ENCODE data around the gene KLK12.

The KLK12 gene, protein sequence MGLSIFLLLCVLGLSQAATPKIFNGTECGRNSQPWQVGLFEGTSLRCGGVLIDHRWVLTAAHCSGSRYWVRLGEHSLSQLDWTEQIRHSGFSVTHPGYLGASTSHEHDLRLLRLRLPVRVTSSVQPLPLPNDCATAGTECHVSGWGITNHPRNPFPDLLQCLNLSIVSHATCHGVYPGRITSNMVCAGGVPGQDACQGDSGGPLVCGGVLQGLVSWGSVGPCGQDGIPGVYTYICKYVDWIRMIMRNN

DNA sequence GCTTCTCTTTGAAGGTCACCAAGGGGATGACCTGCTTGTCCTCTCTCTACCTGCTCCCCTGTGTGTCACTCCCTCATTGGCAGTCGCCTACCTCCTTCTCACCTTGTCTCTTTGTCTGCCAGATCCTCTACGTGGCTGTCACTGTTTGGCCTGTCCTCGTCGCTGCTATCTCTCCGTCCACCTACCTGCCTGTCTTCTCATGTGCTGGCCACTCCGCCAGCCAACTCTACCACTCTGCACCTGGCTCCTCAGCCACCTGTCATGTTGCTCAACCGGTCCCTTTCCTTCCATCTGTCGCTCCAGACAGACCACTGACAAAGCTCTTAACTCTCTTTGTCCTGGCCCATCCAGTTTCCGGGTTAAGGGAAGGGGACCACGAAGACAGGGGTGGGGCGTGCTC is at the start of gene KLK12:
KLK12 (minus strand) TSS at position 299 of the 400 bp plus-strand sequence. CDS start 381 bp downstream, outside the sequence.
- no peak for DNase-seq (ENCODE audit: low read depth in 2 of 2)

DNA sequence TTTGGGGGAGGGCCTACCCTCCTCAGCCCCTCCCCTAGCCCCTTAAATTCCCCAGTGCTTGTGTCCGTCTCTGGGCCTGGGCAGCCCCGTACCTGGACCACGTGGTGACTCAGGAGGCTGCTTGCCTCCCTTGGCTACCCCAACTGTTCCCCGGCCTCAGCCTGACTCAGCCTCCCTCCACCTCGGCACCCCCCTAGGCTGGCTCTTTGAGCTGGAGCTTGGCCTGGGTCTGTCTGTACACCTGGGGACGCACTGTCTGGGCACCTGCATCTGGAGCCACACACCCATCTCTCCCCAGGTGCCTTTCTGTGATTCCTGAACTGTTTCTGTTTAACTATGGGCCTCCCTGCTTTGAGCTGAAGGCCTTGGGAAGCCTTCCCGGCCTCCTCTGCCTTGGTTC is 49.7 kb upstream of the KLK12 start:
- no peak for DNase-seq (ENCODE audit: low read depth in 2 of 2)

DNA sequence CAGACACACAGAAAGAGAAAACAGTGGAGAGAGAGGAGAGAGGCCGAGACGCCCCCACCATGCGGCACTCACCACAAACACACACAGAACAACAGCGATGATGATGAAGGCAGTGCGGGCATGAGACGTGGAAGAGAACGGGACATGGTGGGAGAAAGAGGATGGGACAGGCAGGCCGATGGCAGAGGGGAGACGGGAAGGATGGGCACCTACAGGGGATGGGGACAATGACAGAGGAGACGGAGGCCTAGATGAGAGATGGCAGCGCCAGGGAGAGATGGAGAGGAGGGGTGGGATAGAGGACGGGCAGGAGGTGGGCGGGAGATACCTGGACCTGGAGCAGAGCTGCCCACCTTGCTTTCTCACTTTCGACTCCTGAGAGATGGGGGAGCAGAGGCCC is 49.0 kb upstream of the KLK12 start:
- no peak for DNase-seq (ENCODE audit: low read depth in 2 of 2)

DNA sequence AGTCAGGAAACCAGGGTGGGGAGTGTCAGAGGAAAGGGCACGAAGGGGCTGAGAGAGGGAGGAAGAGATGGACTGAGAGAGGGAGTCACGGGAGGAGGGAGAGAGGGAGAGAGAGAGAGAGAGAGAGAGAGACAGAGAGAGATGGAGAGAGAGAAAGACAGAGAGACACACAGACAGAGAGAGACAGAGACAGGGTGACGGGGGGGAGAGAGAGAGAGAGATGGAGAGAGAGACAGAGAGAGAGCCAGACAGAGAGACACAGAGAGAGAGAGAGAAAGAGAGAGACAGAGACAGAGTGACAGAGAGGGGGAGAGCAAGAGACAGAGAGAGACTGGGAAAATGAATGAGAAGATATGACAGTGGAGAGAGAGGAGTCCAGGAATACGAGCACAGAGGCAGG is 48.4 kb upstream of the KLK12 start:
- DNase-seq (ENCODE audit: low read depth in 2 of 2), result no peak

DNA sequence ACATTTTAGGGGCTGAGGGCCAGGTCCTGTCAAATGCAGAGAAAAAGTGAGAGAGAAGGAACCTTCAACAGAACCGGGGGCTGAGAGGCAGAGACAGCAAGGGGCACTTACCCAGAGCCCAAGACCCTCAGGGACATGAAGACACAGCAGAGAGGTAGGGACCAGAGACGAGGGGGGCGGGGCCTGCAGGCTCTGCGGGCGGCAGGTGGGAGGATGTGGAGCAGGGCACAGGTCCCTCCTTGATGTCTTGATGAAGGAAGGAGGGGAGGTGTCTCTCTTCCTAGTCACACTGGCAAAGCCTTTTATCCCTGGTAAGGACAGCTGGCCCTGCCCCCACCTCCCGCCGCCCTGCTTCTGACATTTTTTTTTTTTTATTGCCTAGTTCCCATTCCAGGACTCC is 47.8 kb upstream of the KLK12 start, which contains the start of gene KLK14:
KLK14 (minus strand) TSS at position 277 of the 400 bp plus-strand sequence; CDS start at position 4, 273 bp downstream.
- no peak for DNase-seq (ENCODE audit: low read depth in 2 of 2)

DNA sequence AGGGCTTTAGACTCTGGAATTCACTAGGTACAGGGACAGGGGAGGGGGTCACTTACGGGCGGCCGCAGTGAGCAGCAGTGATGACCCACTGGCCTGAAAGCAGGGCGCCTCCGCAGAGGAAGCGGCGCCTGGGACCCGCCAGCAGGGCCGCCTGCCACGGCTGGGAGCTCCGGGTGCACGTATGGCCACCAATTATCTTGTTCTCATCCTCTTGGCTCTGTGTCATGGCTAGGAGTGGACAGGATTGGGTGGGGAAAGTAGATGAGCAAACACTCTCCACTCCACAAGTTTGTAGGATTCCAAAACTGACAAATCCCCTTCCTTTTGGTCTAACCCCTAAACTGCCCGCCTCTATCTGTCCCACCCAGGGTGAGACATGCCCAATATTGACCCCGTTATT is 46.7 kb upstream of the KLK12 start:
- DNase-seq (ENCODE audit: low read depth in 2 of 2), result no peak

DNA sequence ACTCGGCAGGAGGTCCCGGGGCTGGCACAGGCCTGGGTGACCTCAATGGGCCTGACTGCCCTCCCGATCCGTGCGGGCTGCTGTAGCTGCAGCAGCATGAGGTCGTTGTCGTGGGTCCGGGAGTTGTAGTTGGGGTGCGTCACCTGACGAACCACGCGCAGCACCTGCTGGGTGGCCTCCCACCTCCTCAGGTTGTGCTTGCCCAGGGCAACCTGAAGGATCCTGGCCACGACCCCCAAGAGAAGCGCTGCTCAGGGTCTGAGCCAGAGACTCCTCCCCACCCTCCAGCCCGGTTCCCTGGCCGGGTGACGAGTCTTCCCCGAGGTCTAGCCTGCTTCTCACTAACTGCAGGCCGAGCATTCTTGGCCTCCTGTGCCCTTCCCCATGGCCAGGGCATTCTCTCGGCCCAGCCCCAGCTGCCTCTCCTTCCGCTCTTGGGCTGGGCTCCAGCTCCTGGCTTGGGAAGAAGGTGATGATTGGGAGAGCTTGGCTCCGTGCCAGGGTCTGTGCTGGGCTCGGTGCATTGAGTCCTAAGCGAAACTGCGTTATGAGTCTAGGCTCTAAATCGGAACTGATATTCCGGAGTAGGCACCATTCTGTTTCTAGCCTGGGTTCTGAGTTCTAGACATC is 44.8 kb upstream of the KLK12 start:
- DNase-seq (ENCODE audit: low read depth in 2 of 2), result no peak

DNA sequence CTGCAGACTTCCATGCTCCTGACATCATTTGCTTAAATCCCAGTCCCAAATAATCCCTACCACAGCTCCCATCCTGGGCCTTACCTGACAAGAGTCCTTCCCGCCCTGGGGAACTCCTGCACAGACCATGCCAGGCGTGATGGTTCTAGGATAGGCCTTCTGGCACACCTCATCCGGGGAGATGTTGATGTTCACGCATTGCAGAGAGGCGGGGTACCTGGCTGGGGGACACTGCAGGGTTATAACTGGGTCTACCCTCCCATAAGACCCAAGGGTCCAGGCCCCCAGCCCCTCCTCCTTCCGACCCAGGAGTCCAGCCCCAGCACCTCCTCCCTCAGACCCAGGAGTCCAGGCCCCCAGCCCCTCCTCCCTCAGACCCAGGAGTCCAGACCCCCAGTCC is 43.9 kb upstream of the KLK12 start:
- no peak for DNase-seq (ENCODE audit: low read depth in 2 of 2)

DNA sequence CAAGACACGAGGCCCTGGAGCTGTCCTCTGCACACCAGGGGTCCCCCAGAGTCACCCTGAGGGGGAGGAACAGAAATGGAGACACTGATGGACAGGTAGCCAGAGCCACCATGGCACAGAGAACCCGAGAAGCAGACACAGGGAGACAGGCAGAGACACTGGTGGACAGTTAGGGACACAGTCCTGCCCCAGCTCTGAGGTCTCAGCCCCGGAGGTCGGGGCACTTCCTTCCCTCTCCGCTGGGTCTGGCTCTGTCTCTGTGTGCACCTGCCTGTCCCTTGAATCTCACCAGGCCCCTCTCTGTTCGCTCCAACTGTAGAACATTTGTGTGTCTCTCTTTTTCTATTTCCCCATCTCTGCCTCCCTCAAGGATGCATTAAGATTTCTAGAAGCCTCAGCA is 43.3 kb upstream of the KLK12 start:
- DNase-seq (ENCODE audit: low read depth in 2 of 2), result no peak

DNA sequence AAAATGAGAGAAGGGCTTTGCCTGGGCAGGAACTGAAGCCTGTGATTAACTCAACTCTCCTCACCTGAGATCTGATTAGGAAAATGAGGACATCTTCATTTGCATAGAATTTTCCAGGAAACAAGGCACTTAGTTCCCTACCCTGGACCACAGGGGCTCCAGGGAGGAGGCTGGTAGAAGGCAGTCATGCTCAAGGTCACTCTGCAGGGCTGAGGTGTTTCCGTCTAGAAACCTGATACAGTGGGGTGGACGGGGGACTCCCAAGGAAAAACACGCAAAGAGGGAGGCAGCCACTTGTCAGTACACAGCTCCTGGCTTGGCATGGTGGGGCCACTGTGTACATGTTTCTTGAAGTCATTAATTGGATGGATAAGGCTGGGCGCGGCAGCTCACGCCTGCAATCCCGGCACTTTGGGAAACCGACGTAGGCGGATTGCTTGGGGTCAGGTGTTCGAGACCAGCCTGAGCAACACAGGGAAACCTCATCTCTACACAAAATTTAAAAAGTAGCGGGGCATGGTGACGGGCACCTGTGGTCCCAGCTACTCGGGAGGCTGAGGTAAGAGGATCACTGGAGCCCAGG is 41.9 kb upstream of the KLK12 start:
- no peak for DNase-seq (ENCODE audit: low read depth in 2 of 2)

DNA sequence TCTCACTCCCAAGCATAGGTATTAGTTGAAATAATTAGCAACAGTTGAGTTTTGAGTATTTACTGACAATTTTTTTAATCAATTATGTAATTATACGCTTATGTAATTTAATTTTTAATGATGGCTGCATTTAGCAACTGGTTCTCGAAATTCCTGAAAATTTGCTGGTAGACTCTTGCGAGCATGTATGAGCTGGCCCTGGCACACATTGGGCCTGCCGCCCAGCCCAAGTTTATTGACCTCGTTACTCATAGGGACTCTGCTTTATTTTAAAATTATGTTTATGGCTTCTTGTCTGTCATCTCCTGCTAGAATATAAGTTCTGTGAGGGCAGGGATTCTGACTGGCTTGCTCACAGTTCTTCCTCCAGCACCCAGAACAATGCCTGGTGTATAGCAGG is 41.2 kb upstream of the KLK12 start:
- DNase-seq (ENCODE audit: low read depth in 2 of 2), result no peak

DNA sequence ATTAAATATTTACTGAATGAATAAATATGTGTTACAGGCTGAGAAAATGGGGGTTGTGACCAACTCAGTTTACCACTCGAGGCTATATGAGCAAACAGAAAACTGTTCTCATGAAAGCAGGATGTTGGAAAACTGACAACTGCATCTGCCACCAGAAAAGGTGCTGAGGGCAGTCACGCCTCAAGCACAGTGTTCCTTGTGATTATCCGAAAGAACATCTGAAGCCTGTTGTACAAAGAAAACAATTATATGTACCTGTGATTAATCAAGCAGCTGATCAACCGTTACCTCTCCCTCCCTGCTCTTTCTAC is 36.2 kb upstream of the KLK12 start:
- DNase-seq (ENCODE audit: low read depth in 2 of 2), result no peak

DNA sequence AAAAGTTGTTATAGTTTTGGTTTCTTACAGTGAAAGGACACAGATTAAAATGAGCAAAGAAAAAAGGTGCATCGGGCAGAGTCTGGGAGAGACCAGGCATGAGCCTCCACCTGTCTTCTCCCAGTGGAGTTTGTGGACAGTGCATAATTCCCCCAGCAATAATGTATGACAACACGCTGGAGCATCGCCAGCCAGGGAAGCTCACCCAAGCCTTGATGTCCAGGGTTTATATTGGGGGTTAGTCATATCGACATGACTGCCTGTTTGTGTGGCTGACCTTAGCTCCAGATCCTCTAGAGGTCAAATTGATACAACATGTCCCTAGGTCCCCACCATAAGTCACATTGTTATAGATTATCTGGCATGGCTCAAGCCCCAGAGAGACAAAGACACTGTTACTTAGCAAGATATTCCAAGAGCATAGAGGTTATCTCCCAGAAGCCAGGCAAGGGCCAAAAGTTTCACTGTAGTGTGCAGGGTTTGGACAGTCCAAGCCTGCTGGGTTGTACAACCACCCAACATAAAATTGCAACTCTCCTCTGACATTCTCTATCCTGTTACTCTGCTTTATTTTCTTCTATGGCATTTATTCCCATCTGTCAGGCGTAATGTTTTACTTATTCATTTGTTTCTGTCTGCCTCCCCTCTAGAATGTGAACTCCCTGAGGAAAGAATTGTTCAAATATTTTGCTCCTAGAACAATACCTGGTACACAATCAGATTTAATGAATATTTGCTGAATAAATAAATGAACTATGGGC is 35.7 kb upstream of the KLK12 start:
- DNase-seq (ENCODE audit: low read depth in 2 of 2), result no peak

DNA sequence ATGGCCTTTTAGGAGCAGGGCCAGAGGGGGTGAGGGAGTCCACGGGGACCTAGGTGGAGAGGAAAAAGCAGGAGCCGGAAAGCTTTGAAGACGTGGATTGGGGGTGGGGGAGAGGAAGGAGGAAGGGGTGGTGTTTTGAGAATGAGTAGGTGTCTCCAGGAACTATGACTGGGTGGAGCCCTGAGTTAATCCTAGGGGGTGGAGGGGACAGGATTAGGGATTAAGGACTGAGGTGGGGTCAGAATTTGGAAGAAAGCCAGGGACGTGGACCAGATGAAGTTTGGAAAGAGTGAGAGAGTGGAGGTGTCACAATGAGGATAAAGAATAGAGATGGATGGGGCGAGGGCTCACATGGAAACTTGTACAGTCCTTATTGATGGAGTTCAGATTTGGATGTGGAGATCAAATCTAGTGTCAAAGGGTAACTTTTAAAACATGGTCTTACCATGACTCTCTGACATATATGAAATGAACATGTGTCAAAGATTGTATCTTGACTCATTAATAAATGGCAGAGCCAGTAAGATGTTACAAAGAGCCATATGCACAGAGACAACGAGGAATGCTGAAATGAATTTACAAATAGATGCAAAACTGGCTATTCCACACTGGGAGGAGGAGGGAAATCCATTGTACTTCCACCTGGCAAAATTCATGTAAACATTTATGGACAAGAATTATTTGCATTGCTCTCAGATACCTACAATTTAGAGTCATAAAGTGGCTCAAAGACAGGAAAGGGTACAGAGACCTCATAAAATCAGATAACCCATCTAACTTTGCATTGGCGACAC is 31.8 kb upstream of the KLK12 start:
- DNase-seq (ENCODE audit: low read depth in 2 of 2), result no peak

DNA sequence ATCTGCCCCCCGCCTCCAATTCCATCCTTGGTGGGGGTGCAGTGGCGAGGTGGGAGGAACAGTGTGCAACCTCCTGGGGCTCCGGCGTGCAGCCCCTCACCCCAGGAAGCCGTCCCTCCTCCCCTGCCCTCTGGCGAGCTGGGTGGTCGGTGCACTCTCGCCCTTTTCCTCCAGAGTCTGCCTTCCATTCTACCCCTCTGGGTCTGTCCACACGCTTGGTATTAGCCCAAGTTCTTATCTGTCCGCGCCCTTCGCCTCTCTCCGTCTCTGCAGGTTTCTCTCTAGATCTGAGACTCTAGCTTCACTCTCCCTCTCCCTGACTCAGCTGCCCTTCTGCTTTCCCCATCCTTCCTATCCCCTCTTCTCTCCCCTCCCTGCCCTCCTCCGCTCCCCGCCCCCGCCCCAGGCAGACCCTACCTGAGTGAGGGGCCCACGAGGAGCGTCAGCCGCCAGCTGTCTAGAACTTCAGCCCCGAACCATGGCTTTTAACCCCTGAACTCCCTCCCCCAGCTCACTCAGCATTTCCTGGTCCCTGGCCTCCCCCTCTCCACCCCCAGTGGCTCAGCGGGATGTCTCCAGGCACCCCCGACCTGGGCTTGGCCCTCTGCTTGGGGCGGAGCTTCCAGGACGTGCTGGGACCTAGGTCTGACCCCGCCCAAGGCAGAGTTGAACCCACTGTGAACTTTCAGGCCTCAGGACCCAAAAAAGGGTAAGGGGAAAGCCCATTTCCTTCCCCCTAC is 30.6 kb upstream of the KLK12 start:
- DNase-seq (ENCODE audit: low read depth in 2 of 2), result no peak

DNA sequence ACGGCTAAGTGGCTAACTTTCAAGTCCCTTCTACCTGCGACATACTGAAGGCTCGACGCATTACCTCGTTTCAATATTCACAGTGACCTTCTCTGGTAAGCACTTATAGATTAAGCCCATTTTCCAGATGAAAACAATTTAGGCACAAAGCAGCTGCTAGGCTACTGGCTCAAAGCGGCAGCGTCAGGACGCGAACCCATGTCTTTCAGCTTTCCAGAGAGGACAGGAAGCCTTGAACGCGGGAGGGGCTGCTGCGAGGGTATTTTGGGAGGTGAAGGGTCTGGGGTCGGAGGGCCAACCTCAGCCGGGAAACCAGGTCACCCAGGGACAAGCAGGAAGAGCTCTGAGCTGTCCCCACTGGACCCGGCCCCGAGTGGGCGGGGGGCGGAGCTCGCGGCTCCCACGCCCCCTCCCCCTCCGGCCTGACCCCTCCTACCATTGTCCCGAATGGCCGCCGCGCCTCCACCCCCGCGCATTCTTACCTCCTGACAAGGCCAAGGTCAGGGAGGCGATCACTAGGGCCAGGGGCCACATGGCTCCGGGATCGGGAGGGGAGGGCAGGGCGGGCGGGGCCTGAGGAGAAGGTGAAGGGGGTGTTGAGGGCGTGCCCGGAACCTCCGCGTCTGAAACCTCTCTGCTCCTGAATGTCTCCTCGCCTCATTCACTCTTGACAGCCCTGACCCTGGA is 29.9 kb upstream of the KLK12 start, which contains the start of gene KLK13:
KLK13 (minus strand) TSS at position 559 of the 687 bp plus-strand sequence; CDS start at position 534, 25 bp downstream.
- no peak for DNase-seq (ENCODE audit: low read depth in 2 of 2)

DNA sequence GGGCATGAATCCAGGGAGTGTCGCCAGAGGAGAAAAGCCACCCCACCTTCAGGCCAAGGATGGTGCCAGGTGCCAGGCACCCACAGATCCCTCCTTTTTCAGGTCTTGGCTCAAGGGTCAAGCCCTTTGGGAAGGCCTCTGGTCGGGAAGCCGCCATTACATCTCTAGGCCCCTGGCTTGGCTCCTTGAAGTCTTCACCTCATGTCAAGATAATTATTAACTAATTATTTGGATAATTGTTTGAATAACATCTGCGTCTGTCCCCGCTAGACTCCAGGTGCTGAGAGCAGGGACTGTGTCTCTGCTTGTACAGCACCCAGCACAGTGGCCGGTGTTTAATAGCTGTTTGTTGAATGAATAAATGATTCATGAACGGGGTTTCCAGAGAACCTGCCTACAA is 28.9 kb upstream of the KLK12 start:
- DNase-seq (ENCODE audit: low read depth in 2 of 2), result no peak

DNA sequence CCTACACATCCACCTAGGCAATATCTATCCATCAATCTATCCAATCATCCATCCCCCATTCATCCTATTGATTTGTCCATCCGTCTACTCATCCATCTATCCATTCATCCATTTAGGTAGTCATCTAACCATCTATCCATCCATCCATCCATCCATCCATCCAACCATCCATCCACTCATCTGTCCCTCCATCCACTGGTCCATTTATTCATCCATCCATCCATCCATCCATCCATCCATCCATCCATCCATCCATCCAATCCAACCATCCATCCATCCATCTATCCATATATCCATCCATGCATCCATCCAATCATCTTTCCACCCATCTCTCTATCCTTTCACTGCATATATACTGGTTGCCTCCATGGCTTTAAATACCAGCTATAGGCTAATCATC is 26.2 kb upstream of the KLK12 start:
- DNase-seq (ENCODE audit: low read depth in 2 of 2), result no peak

DNA sequence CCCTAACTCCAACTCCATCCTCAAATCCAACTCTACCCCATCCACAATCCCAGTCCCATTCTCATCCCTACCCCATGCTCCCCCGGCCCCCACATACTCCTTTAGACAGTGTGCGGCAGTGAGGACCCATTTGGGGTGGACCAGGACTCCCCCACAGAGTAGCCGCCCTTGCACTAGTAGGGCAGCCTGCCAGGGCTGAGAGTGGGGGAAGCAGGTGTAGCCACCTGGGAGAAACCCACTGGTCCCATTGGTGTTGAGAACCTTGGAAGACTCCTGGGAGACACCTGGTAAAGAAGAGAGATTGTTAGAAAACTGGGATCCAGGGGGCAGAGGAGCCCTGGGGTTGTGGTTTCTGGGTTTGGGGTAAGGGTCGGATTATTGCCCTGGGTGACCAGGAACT is 25.5 kb upstream of the KLK12 start:
- DNase-seq (ENCODE audit: low read depth in 2 of 2), result no peak

DNA sequence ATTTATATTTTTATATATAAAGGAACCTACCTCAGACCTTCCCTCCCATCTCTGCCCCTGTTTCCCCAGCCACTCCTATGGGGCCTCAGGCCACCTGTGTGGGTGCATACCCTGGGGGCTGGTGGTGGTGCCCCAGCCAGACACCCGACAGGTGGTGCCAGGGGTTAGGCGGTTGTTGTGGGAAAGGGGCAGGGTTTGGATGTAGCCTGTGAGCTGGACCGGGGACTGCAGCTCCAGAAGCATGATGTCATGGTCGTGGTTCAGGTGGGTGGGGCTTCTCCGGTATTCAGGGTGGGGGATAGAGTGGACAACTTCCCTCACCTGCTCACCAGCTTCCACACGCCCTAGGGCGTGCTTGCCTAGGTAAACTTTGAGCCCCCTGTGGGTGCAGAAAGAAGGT is 24.9 kb upstream of the KLK12 start:
- no peak for DNase-seq (ENCODE audit: low read depth in 2 of 2)

DNA sequence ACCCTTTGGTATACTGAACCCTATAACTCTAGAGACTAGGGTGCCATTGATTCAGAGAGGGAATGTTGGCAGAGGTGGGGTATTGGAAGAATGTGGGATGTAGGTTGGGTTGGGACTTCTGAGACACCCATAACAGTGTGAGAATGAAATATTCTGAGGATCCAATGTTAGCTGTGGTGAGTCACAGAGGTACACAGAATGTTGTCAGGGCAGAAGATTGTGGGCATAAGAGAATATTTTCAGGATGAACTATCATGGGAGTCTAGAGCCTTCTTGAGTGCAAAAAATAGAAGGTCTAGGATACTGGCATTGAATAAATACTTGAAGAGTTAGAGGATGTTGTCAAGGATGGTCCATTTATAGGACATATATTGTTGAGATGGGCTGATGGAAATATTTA is 21.1 kb upstream of the KLK12 start:
- DNase-seq (ENCODE audit: low read depth in 2 of 2), result no peak
